Tibial nerve (tissue), 4 donors: ENCODE measurements around the gene TINCR. TPM values are rescaled to one million over a fixed set of nuclear protein-coding genes. Genes with fewer than 3 reads are reported as not detected.

Experiments
- DNase-seq, 2 donors: peaks; one replicate each; pipeline ENCODE4 v3.0.0-alpha.2; 2019; ENCODE audit warnings: low spot score in 2 of 2
- H3K27ac ChIP-seq, 4 donors: fragments of 200-600 bp; sonication (generic) in 3 of 4; one replicate each; pipeline ENCODE4 v1.5.1; 2017 to 2019; ENCODE audit warnings: mild to moderate bottlenecking in 1 of 4
- H3K27me3 ChIP-seq, 2 donors: fragments of 200-600 bp; sonication (generic) in 1 of 2; one replicate each; pipeline versions ENCODE4 v1.5.1 to v1.6.0; 2017 to 2019
- H3K36me3 ChIP-seq, 3 donors: fragments of 200-600 bp; sonication (generic); one replicate each; pipeline ENCODE4 v1.5.1; 2018 to 2019
- H3K4me1 ChIP-seq, 4 donors: fragments of 200-600 bp; sonication (generic) in 3 of 4; one replicate each; pipeline ENCODE4 v1.5.1; 2017 to 2019
- H3K4me3 ChIP-seq, 4 donors: fragments of 200-600 bp; sonication (generic) in 3 of 4; one replicate each; pipeline ENCODE4 v1.5.1; 2017 to 2019; ENCODE audit warnings: mild to moderate bottlenecking in 1 of 4, moderate library complexity in 1 of 4
- H3K9me3 ChIP-seq, 4 donors: fragments of 200-600 bp; sonication (generic) in 3 of 4; one replicate each; pipeline ENCODE4 v1.5.1; 2017 to 2019
- EP300 ChIP-seq, 2 donors: sonication (generic); formaldehyde crosslinking; IDR thresholded peaks; one replicate each; pipeline ENCODE4 v1.6.1; 2017; ENCODE audit warnings: antibody characterized with exemption in 2 of 2, mild to moderate bottlenecking in 1 of 2
- POLR2A ChIP-seq, 2 donors: fragments of 450-650 bp; IDR thresholded peaks; one replicate each; pipeline ENCODE4 v1.6.1; 2017; ENCODE audit warnings: antibody characterized with exemption in 2 of 2, mild to moderate bottlenecking in 2 of 2, moderate library complexity in 2 of 2
- whole genome bisulfite sequencing, 2 donors: methylation state at CpG; one replicate each; pipeline ENCODE4 v1.1.5; 2018; 5-methylcytosine and 5-hydroxymethylcytosine counted together
- small RNA-seq: library from RNA; depleted of rRNA; stranded (forward); fragments of <200 nt; gene quantifications from one replicate; pipeline ENCODE3, GENCODE V24; 2016
- total RNA-seq, 4 donors: library from RNA; depleted of rRNA; stranded (reverse); fragments of >200 nt; gene quantifications; one replicate each; pipeline ENCODE4 v1.1.0, GENCODE V29; 2016
- TF ChIP-seq, protein P1 (sequence below), 5 experiments: fragments of 200-600 bp in 3 of 5; fragments of 450-650 bp in 2 of 5; sonication (generic) in 3 of 5; IDR thresholded peaks; one replicate each; pipeline ENCODE4 v1.5.1; 2016 to 2019; ENCODE audit warnings: antibody characterized with exemption in 5 of 5, mild to moderate bottlenecking in 3 of 5, moderate library complexity in 2 of 5

The TINCR gene
- total RNA-seq, 4 donors from 2014 or later = 0.30 to 13.9 (median 5.1) TPM

DNA sequence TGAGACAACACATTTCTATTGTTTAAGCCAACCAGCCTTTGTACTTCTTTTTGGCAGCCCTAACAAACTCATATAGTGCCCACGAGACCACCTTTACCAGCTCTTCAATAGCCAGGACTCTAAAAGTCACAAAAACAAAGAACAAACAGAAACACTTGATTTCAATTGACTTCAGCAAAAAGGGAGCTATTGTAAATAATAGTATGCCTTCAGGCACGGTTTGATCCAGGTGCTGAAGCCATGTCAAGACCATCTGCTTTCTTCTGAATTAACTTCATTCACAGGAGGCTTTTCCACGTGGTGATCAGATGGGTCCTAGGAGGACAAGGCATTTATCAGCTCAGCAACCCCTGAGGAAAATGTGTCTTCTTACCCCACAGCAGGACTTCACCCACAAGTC lies 53.8 kb downstream of the TINCR start:
- WGBS, 2 donors = 53 to 62% methylated on average over 3 of the region's 3 CpGs
- TF ChIP-seq POLR2A (IDR thresholded peaks at IDR 0.05) = no peak
- TF ChIP-seq, protein P1, sequence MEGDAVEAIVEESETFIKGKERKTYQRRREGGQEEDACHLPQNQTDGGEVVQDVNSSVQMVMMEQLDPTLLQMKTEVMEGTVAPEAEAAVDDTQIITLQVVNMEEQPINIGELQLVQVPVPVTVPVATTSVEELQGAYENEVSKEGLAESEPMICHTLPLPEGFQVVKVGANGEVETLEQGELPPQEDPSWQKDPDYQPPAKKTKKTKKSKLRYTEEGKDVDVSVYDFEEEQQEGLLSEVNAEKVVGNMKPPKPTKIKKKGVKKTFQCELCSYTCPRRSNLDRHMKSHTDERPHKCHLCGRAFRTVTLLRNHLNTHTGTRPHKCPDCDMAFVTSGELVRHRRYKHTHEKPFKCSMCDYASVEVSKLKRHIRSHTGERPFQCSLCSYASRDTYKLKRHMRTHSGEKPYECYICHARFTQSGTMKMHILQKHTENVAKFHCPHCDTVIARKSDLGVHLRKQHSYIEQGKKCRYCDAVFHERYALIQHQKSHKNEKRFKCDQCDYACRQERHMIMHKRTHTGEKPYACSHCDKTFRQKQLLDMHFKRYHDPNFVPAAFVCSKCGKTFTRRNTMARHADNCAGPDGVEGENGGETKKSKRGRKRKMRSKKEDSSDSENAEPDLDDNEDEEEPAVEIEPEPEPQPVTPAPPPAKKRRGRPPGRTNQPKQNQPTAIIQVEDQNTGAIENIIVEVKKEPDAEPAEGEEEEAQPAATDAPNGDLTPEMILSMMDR (IDR thresholded peaks at IDR 0.05) = no peak
- no peak for TF ChIP-seq EP300 (IDR thresholded peaks at IDR 0.05)
- Histone ChIP-seq H3K4me1 (no peaks in the 10 kb centered on the region), H3K9me3 (peaks cover 0 to 35% (median 0%) of the 10 kb centered on the region in 4 donors), H3K27me3 (no peaks in the 10 kb centered on the region), H3K4me3 (no peak overlapping the region), H3K36me3 (no peaks in the 10 kb centered on the region), H3K27ac (no peak overlapping the region)
- DNase-seq = no peak

DNA sequence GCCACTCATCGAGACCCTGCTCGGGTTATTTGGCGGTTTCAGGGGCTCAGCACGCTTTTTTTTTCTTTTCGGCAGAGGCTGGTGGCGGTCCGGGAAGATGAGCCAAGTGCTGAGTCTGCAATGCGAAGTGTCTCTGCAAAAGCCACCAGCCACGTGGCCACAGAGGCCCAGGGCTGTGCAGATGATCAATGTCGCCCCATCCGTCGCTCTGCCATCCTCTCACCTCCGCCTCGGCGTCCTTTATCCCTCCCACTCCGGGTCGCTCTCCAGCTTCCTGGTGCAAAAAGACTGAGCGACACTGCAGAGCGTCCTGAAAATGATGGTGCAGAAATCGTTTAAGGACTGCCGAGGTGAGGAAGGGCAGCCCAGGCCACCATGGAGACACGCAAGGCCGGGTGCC lies 55.0 kb downstream of the TINCR start:
- Histone ChIP-seq H3K9me3 (peaks cover 0 to 33% (median 0%) of the 10 kb centered on the region in 4 donors), H3K36me3 (no peaks in the 10 kb centered on the region), H3K4me1 (no peaks in the 10 kb centered on the region), H3K27me3 (no peaks in the 10 kb centered on the region), H3K27ac (no peak overlapping the region), H3K4me3 (no peak overlapping the region)
- 71 to 73% methylated on average over 23 of the region's 23 CpGs for WGBS, 2 donors
- no peak for TF ChIP-seq EP300 (IDR thresholded peaks at IDR 0.05)
- TF ChIP-seq POLR2A (IDR thresholded peaks at IDR 0.05) = no peak
- TF ChIP-seq, protein P1 (IDR thresholded peaks at IDR 0.05) = no peak
- DNase-seq = no peak

Small RNAs within 50 kb of the gene (small RNA-seq; reads per million reads assigned to genes)
- gene SNRPEP4 = 0.28 reads per million

Other genes with a start within 250 kb of the TINCR start
- gene PTPRS, start 227.1 kb downstream of the TINCR start, total RNA-seq = 100 to 1,000 TPM; 446 to 795 (median 529) TPM
- not detected for gene ZNRF4, start 112.5 kb downstream of the TINCR start, total RNA-seq
- 10 to 100 TPM; 58.1 to 99.8 (median 93.1) TPM for gene SAFB2, start 54.8 kb upstream of the TINCR start, total RNA-seq
- gene SAFB, start 55.1 kb upstream of the TINCR start, total RNA-seq = 100 to 1,000 TPM; 121 to 252 (median 129) TPM
- 10 to 100 TPM; 48.9 to 79.1 (median 65.9) TPM for gene MICOS13, start 112.6 kb upstream of the TINCR start, total RNA-seq
- 10 to 100 TPM in 2 of 4 donors, 1 to 10 TPM in 2; 7.5 to 23.7 (median 11.6) TPM for gene HSD11B1L, start 113.1 kb upstream of the TINCR start, total RNA-seq
- 100 to 1,000 TPM; 552 to 780 (median 644) TPM for gene RPL36, start 122.3 kb upstream of the TINCR start, total RNA-seq
- 100 to 1,000 TPM; 107 to 116 (median 110) TPM for gene LONP1, start 152.2 kb upstream of the TINCR start, total RNA-seq
- not detected for gene CATSPERD, start 152.7 kb upstream of the TINCR start, total RNA-seq
- 1 to 10 TPM in 3 of 4 donors, under 1 TPM in 1; 0.66 to 6.3 (median 2.3) TPM for gene PRR22, start 216.8 kb upstream of the TINCR start, total RNA-seq
- 10 to 100 TPM; 33.2 to 75.9 (median 54.2) TPM for gene DUS3L, start 223.2 kb upstream of the TINCR start, total RNA-seq
- gene NRTN, start 237.1 kb upstream of the TINCR start, total RNA-seq = not detected